Non-pigmented ciliary epithelial cell (primary cell): Measurements from ENCODE around the gene ENHO.
"Not testable (repeated sequence)": the region's sequence is repeated elsewhere in the genome, so short reads cannot be mapped to it uniquely, and the experiment has no call there.

Source experiments
- DNase-seq: peaks from one replicate; pipeline ENCODE4 v3.0.0-alpha.2; 2010; ENCODE audit warnings: low read depth

Gene ENHO

GRCh38 chr9:34506623-34507022 lies 16.2 kb downstream of the ENHO start:
- no peak for DNase-seq

DNA sequence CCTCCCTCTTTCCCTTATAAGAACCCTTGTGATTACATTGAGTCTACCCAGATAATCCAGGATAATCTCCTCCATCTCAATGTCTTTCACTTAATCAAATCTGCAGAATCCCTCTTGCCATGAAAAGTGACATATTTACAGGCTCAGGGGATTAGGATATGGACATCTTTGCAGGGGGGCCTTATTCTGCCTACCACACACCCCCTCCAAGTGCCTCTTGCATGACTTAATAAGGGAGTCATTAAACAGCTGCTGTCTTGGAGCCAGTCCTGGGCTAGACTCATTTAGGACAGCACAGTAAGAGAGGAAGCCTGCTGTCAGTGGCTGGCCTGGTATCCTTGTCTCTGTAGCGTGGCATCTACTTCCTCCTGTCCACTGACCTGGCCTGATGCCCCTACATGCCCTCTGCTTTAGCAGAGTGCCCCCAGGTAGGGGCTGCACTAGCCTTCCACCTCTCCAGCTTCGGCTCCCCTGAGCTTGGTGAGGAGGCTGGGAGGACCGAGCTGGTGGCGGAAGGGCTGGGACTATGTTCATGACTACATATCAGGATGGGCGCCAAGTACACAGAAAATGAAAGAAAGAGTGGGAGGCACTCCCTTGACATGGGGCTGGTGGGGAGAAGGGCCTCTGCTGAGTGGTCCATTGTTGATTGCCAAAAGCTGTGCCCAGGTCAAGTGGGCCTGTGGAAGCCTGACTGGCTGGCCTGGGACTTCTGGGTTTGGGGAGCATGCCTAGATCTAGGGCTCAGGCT lies 17.2 kb downstream of the ENHO start:
- no peak for DNase-seq

GRCh38 chr9:34503406-34503805 lies 19.4 kb downstream of the ENHO start:
- DNase-seq = no peak

- no peak for DNase-seq
Measured at GRCh38 chr9:34502891-34503290, 19.9 kb downstream of the ENHO start.

DNA sequence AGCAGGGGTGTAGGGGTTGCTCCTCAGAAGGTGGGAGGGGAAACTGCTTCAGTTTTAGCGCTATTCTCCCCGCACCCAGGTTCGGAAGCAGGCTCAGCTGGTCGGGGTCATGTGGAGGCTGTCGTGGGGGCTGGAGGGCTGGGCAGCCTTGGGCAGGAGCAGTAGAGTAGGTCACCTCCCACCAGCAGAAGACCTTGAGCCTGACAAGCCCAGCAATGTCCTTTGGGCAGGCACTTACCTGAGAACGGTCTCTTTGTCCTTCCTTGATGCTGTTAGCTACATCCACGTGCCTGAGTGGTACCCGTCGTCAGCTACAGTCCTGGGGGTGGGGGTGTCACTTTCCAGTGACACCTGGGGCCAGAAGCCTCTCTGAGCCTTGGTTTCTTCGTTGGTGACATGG lies 20.3 kb downstream of the ENHO start:
- DNase-seq = no peak

GRCh38 chr9:34501889-34502425 lies 20.8 kb downstream of the ENHO start:
- no peak for DNase-seq

GRCh38 chr9:34501372-34501771 lies 21.4 kb downstream of the ENHO start:
- no peak for DNase-seq

DNA sequence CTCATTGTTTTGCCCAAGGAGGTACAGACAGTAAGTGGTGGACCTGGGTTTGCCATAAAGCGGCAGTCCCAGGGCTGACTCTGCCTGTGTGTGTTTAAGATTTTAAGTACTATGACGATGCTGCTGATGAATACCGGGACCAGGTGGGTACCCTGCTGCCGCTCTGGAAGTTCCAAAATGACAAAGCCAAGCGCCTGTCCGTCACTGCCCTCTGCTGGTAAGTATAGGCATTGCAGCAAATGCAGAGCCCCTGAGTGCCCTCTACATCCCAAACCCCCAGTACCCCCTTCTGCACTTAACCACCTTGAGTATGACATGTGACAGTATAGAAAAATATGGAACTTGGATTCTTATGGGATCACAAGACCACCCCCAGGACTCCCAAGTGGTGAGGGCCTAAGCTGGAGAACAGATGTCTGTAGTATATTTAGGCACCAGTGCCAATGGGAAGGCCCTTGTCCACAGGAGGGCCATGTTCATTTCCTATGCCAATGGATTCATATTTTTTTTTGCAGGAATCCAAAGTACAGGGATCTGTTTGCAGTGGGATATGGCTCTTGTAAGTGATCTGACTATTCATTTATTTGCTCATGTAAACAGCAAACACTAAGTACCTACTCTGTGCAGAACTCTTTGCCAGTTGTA lies 22.0 kb downstream of the ENHO start:
- DNase-seq = no peak

DNA sequence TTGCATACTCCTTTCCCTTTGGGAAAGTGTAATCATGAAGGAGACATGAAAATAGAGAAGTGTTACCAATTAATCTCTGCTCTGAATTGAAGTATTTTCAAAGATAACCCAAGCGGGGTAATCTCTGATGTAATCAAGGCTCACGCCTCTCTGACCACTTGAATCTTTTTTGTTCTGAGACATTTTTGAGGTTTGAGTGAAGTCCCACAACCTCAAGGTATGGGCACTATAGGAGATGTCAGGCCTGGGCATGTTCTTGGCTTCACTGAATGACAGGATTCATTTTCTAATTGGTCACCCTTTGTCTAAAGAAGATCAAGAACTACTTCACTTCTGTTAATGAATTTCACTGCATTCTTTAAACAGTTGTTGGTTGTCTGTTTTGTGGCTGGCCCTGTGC lies 23.7 kb downstream of the ENHO start:
- DNase-seq = no peak

- DNase-seq = no peak
Measured at GRCh38 chr9:34498553-34498952, 24.2 kb downstream of the ENHO start.

DNA sequence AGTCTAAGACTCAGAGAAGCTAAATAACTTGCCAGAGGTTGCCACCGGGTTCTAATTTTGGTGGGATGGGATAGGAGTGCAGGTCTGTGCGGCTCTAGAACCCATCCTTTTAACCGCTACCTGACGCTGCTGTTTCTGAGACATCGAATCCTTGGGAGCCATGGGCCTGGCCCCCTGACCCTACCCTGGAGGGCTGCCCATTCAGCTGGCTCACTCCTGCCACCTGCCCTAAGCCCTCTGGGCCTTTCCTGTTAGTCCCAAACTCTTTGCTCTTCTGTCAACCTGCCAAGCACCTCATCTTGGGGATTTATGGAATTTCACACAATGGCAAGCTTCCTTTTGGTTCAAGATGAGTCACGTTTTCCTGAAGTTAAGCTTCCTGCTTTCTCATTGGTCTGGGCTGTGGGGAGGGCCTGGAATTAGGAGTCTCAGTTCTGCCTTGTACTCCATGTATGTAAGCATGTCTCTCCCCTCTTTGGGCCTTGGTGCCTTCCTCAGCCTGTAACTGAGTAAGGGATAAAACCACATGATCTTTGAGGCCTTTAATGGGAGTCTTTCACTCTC lies 26.6 kb downstream of the ENHO start:
- no peak for DNase-seq

GRCh38 chr9:34493972-34494535 lies 28.7 kb downstream of the ENHO start:
- DNase-seq = no peak

- DNase-seq = no peak
Measured at GRCh38 chr9:34492051-34492450, 30.7 kb downstream of the ENHO start.

DNA sequence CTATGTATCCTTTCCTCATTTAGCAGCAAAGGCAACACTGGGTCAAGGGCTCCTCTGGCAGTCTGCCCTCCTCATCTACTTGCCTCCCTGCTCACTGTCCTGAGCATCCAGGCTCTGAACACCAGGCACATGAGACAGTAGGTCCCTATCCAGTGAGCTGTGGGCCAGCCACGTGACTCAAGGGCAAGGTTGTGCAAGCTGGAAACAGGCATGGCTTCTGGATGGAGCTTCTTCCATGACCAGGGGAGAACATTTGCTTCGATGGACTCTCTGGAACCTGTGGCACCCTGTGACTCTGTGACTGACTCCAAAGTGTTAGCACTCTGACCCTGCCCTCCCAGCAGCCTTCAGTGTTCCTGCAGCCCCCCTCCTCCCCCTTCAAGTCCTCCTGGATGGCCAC lies 31.2 kb downstream of the ENHO start:
- DNase-seq = no peak

DNA sequence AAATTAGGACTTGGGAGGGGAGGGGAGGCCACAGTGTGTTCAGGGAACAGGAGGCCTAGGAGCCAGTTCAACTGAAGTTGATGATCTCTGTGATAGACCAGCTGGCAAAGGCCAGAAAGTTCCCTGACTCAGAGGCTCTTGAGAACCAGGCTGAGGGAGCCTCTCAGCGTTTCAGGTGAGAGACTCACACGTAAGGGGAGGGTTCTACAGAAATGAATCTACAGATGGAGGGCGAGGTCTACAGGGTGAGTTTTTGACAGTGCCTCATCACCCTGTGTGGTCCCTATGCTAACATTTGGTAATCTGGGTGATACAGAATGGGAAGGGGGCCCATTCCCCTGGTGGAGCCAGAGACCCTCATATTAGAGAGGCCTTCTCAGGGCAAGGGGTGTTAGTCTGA lies 32.0 kb downstream of the ENHO start:
- no peak for DNase-seq

DNA sequence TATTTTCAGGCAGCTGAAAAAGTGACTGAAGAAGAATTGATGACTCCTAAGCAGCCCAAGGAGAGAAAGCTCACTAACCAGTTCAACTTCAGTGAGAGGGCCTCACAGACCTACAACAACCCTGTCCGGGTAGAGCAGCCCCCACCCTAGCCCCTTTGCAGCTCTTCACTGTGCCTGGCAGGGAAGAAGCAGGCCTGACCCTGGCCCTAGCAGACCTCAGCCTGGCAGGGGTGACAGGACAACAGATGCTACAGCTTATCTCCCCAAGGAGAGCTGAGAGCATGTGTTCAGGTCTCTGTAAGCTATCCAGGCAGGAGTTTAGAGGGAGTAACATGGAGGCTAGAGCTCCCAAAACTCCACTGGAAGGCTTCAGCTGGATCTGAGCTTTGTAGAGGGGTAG lies 32.4 kb downstream of the ENHO start:
- no peak for DNase-seq

- DNase-seq = no peak
Measured at GRCh38 chr9:34486572-34486971, 36.2 kb downstream of the ENHO start.

- no peak for DNase-seq
Measured at GRCh38 chr9:34485822-34486221, 37.0 kb downstream of the ENHO start.

DNA sequence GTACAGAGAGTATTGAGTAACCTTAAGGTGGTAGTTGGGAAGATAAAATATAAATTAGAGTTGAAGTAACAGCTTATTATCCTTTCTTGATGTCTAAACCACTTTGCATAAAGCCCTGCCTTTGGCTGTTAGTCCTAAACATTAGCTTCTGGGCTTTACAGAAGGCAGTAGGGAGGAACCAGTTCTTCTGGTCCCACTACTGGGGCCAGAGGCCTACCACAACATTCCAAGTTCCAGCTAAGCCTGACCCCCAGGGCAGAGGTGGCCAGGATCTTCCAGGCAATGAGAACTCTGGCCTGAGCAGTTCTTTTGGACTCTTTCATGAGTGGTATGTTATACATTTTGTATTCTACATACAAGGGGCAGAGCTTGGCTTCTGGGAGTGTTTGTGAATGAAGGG lies 38.1 kb downstream of the ENHO start:
- DNase-seq = no peak

- DNase-seq = not testable (repeated sequence)
Measured at GRCh38 chr9:34482746-34483145, 40.0 kb downstream of the ENHO start.

GRCh38 chr9:34481620-34482019 lies 41.2 kb downstream of the ENHO start:
- DNase-seq = not testable (repeated sequence)

GRCh38 chr9:34479431-34479866 lies 43.3 kb downstream of the ENHO start:
- no peak for DNase-seq

DNA sequence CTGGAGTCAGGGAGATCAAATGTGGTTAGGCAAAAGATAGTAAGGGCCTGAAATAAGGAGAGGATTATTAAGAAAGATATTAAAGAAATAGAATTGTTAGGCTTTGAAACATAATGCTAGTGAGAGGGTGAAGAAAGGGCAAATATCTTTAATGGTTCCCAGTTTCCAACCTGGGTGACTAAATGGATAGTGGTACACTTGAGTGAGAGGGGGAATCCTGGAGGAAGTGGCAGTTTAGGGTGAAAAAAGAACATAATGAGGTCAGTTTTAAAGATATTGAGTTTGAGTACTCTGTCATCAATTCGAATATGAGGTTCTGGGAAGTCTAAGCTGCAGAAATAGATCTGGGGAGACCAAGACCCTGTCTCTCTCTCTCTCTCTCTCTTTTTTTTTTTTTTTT lies 45.2 kb downstream of the ENHO start:
- no peak for DNase-seq
